Erythroblast (primary cell): Measurements from ENCODE around the gene LIPG.

Experiments used
- GATA1 ChIP-seq: IDR thresholded peaks from 2 replicates; pipeline ENCODE4 v1.6.1; 2011; ENCODE audit warnings: low read depth, mild to moderate bottlenecking, control low read depth, low read length, moderate library complexity
- POLR2A ChIP-seq: IDR thresholded peaks from 2 replicates; pipeline ENCODE4 v1.6.1; 2011; ENCODE audit warnings: mild to moderate bottlenecking, low read length

DNA sequence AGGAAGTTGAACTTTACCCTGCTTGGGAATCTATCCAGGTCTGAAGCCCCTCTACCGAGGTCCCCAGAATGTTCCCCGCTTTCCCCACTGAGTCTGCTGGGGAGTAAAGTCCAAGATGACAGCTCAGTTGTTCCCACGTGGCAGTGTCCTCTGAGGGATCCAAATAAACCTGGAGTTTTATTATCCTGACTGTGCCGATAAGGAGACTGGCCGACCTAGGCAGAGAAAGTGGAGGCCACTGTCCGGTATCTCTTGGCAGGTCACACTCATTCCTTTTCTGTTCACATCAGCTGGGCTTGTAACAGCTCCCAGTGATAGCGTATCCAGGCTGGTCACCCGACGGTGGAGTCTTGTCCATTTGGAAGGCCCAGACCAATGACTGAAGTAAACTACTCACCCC is 47.3 kb upstream of the LIPG start:
- TF ChIP-seq POLR2A (no peak), GATA1 (no peak)
